Gastroesophageal sphincter (tissue), 3 donors: Measurements from ENCODE around the gene PRMT2.
A peak's percentile ranks its signal among the peaks of the same experiment; 100 is the strongest.

ENCODE experiments used
- EP300 ChIP-seq: sonication (generic); formaldehyde crosslinking; IDR thresholded peaks from one replicate; pipeline ENCODE4 v1.6.1; 2017; ENCODE audit warnings: antibody characterized with exemption, mild to moderate bottlenecking
- POLR2A ChIP-seq, 2 donors: fragments of 450-650 bp; IDR thresholded peaks; one replicate each; pipeline ENCODE4 v1.6.1; 2017; ENCODE audit warnings: antibody characterized with exemption in 2 of 2, mild to moderate bottlenecking in 2 of 2, moderate library complexity in 1 of 2
- POLR2AphosphoS5 ChIP-seq: sonication (generic); formaldehyde crosslinking; IDR thresholded peaks from one replicate; pipeline ENCODE4 v1.6.1; 2017; ENCODE audit warnings: antibody characterized with exemption
- TF ChIP-seq, protein P1 (sequence below), 4 experiments: fragments of 200-600 bp in 2 of 4; fragments of 450-650 bp in 2 of 4; sonication (generic) in 1 of 4; IDR thresholded peaks; one replicate each; pipeline ENCODE4 v1.5.1; 2017 to 2019; ENCODE audit warnings: antibody characterized with exemption in 4 of 4, mild to moderate bottlenecking in 2 of 4, moderate library complexity in 2 of 4

DNA sequence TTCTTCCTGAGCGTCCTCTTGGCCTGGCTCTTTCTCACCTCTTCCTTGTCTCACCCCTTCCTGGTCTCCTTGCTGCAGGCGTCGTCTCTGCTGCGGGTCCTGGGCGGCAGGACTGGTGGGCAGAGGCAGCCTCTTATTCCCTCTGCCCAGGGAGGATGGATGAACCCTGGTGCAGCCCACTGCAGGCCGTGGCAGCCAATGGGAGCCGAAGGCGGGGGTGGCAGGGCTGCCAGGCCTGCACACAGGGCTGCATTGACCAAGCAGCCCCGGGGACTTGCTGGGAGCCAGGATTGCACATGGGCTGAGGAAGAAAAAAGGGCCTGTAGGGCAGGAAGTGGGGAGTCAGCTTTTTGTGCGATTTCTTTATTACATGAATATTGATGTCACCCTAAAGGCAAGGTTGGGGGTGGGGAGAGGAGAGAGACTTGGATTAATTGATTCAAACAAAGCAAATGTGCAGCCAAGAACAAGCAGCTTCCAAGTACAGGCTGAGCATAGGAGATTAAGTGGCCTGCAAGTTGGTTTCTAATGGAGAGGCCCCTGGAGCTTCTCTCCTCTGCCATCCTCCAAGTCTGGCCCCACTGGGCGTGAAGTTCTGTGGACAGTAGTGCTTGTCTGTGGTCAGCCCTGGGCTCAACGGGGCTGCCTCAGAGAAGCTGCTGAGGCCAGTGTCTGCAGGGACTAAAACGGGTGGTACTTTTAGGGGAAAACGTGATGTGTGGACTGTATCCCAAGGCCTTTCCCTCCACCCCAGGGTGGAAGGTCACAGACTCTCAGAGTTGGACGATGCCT, 30.3 kb upstream of the PRMT2 start, which contains the start of gene S100B:
- TF ChIP-seq, protein P1, sequence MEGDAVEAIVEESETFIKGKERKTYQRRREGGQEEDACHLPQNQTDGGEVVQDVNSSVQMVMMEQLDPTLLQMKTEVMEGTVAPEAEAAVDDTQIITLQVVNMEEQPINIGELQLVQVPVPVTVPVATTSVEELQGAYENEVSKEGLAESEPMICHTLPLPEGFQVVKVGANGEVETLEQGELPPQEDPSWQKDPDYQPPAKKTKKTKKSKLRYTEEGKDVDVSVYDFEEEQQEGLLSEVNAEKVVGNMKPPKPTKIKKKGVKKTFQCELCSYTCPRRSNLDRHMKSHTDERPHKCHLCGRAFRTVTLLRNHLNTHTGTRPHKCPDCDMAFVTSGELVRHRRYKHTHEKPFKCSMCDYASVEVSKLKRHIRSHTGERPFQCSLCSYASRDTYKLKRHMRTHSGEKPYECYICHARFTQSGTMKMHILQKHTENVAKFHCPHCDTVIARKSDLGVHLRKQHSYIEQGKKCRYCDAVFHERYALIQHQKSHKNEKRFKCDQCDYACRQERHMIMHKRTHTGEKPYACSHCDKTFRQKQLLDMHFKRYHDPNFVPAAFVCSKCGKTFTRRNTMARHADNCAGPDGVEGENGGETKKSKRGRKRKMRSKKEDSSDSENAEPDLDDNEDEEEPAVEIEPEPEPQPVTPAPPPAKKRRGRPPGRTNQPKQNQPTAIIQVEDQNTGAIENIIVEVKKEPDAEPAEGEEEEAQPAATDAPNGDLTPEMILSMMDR (IDR thresholded peaks at IDR 0.05), result no peak
- TF ChIP-seq POLR2A (IDR thresholded peaks at IDR 0.05), result peak; percentile 26 to 41
- TF ChIP-seq EP300, result no peak
- peak; percentile 71 for TF ChIP-seq POLR2AphosphoS5
